Activated CD4-positive, alpha-beta T cell treated with anti-CD3 and anti-CD28 coated beads, Interleukin-2, amount 50 U/mL, for 4 hours (primary cell): Measurements from ENCODE around the gene APH1B.
A peak's percentile ranks its signal among the peaks of the same experiment; 100 is the strongest.
"Not testable (repeated sequence)": the region's sequence is repeated elsewhere in the genome, so short reads cannot be mapped to it uniquely, and the experiment has no call there.

Experiments used
- DNase-seq, 2 experiments: peaks; one replicate each; pipeline ENCODE4 v3.0.0-alpha.2; 2020

The APH1B gene

GRCh38 chr15:63277038-63277892 is at the start of gene APH1B:
TSS of gene APH1B (plus strand) at chr15:63277605. CDS start at chr15:63277624, 19 bp downstream.
- peak; percentile 66 to 69 for DNase-seq

GRCh38 chr15:63227689-63228088 is 49.7 kb upstream of the APH1B start:
- DNase-seq = no peak

- no peak for DNase-seq
Observed at GRCh38 chr15:63231206-63231605, 46.2 kb upstream of the APH1B start.

- no peak for DNase-seq
Observed at GRCh38 chr15:63231706-63232105, 45.7 kb upstream of the APH1B start.

GRCh38 chr15:63232405-63232804 is 45.0 kb upstream of the APH1B start:
- DNase-seq = no peak

- no peak for DNase-seq
Observed at GRCh38 chr15:63232943-63233342, 44.5 kb upstream of the APH1B start.

GRCh38 chr15:63233667-63234423 is 43.6 kb upstream of the APH1B start:
- DNase-seq = no peak

GRCh38 chr15:63234451-63234870 is 42.9 kb upstream of the APH1B start:
- DNase-seq = no peak

- DNase-seq = no peak
Observed at GRCh38 chr15:63236272-63236671, 41.1 kb upstream of the APH1B start.

- not testable (repeated sequence) for DNase-seq
Observed at GRCh38 chr15:63237086-63237485, 40.3 kb upstream of the APH1B start.

- no peak for DNase-seq
Observed at GRCh38 chr15:63238171-63238570, 39.2 kb upstream of the APH1B start.

GRCh38 chr15:63238796-63239195 is 38.6 kb upstream of the APH1B start:
- DNase-seq = no peak

- no peak for DNase-seq
Observed at GRCh38 chr15:63240109-63240508, 37.3 kb upstream of the APH1B start.

- DNase-seq = no peak
Observed at GRCh38 chr15:63241316-63241715, 36.1 kb upstream of the APH1B start.

GRCh38 chr15:63243101-63243500 is 34.3 kb upstream of the APH1B start:
- no peak for DNase-seq

- no peak for DNase-seq
Observed at GRCh38 chr15:63243776-63244175, 33.6 kb upstream of the APH1B start.

GRCh38 chr15:63244399-63244798 is 33.0 kb upstream of the APH1B start:
- DNase-seq = no peak

GRCh38 chr15:63244976-63245645 is 32.3 kb upstream of the APH1B start:
- no peak for DNase-seq

GRCh38 chr15:63246691-63247469 is 30.5 kb upstream of the APH1B start:
- DNase-seq = no peak

- no peak for DNase-seq
Observed at GRCh38 chr15:63250312-63250965, 27.0 kb upstream of the APH1B start.

GRCh38 chr15:63251701-63252100 is 25.7 kb upstream of the APH1B start:
- no peak for DNase-seq

GRCh38 chr15:63252292-63252691 is 25.1 kb upstream of the APH1B start:
- no peak for DNase-seq
